AG04450 (cell line): ENCODE measurements around the gene KIZ. TPM values are rescaled to one million over a fixed set of nuclear protein-coding genes. Genes with fewer than 3 reads are reported as not detected.
"Not testable (repeated sequence)": the region's sequence is repeated elsewhere in the genome, so short reads cannot be mapped to it uniquely, and the experiment has no call there.

Source experiments
- CTCF ChIA-PET: fragments of 300-600, 350-600 bp; formaldehyde crosslinking; extraction: SDS; loops from one replicate; lab custom pipeline; 2022; ENCODE audit warnings: antibody characterized with exemption, inconsistent platforms; lab: Charles Lee
- POLR2A ChIA-PET: fragments of 350-600 bp; formaldehyde crosslinking; extraction: SDS; loops from one replicate; lab custom pipeline; 2021; ENCODE audit warnings: antibody characterized with exemption, inconsistent platforms; lab: Yijun Ruan, JAX
- DNase-seq: peaks from one replicate; pipeline ENCODE4 v3.0.0-alpha.2; 2011; ENCODE audit warnings: low read depth, low spot score
- H3K27ac ChIP-seq: one replicate; pipeline ENCODE4 v1.5.1; 2012; ENCODE audit warnings: low read depth, low read length, control low read depth
- H3K27me3 ChIP-seq: one replicate; pipeline ENCODE4 v1.6.0; 2012; ENCODE audit warnings: low read length; ENCODE audit not compliant: control insufficient read depth, insufficient read depth
- H3K4me3 ChIP-seq: 2 replicates; pipeline ENCODE4 v1.5.1; 2011; ENCODE audit warnings: mild to moderate bottlenecking, low read depth, low read length, control low read depth
- H3K9me3 ChIP-seq: 2 replicates; pipeline ENCODE4 v1.5.1; 2012; ENCODE audit warnings: low read length; ENCODE audit not compliant: control insufficient read depth, insufficient read depth
- polyA plus RNA-seq: library from polyadenylated mRNA; depleted of rRNA; stranded (reverse); fragments of >200 nt; gene quantifications from 2 replicates; pipeline ENCODE4 v1.2.3, GENCODE V29; 2011
- TF ChIP-seq, protein P1 (sequence below): IDR thresholded peaks from 2 replicates; pipeline ENCODE4 v1.5.1; 2011; ENCODE audit warnings: low read depth, low read length, control low read depth, inconsistent platforms

KIZ gene
- polyA plus RNA-seq, 1 experiment = 26.1 TPM

- CTCF ChIA-PET = interaction anchor here (1.4 kb wide), 1 partner anchor 265 kb away, joined by 6 read pairs; no protein-coding TSS in a partner anchor
These were observed 114.5 kb downstream of the KIZ start for GRCh38 chr20:21240394-21240793.

GRCh38 chr20:21241406-21241805 lies 115.5 kb downstream of the KIZ start:
- TF ChIP-seq, protein P1, sequence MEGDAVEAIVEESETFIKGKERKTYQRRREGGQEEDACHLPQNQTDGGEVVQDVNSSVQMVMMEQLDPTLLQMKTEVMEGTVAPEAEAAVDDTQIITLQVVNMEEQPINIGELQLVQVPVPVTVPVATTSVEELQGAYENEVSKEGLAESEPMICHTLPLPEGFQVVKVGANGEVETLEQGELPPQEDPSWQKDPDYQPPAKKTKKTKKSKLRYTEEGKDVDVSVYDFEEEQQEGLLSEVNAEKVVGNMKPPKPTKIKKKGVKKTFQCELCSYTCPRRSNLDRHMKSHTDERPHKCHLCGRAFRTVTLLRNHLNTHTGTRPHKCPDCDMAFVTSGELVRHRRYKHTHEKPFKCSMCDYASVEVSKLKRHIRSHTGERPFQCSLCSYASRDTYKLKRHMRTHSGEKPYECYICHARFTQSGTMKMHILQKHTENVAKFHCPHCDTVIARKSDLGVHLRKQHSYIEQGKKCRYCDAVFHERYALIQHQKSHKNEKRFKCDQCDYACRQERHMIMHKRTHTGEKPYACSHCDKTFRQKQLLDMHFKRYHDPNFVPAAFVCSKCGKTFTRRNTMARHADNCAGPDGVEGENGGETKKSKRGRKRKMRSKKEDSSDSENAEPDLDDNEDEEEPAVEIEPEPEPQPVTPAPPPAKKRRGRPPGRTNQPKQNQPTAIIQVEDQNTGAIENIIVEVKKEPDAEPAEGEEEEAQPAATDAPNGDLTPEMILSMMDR = no peak
- no peak overlapping the region for H3K27ac ChIP-seq
- no peak for DNase-seq
- no peaks in the 10 kb centered on the region for H3K27me3 ChIP-seq
- no peaks in the 10 kb centered on the region for H3K9me3 ChIP-seq
- ChIA-PET CTCF (interaction anchor here (1.4 to 1.8 kb wide), 2 partner anchors 249 to 264 kb away, joined by 4 to 6 read pairs; no protein-coding TSS in a partner anchor), POLR2A (no interaction called here)
- no peak overlapping the region for H3K4me3 ChIP-seq

More at GRCh38 chr20:21240394-21240793, 114.5 kb downstream of the KIZ start:
- DNase-seq = no peak
- Histone ChIP-seq H3K9me3 (no peaks in the 10 kb centered on the region), H3K27me3 (no peaks in the 10 kb centered on the region), H3K27ac (no peak overlapping the region), H3K4me3 (no peak overlapping the region)
- POLR2A ChIA-PET = no interaction called here
- TF ChIP-seq, protein P1 = no peak

DNA sequence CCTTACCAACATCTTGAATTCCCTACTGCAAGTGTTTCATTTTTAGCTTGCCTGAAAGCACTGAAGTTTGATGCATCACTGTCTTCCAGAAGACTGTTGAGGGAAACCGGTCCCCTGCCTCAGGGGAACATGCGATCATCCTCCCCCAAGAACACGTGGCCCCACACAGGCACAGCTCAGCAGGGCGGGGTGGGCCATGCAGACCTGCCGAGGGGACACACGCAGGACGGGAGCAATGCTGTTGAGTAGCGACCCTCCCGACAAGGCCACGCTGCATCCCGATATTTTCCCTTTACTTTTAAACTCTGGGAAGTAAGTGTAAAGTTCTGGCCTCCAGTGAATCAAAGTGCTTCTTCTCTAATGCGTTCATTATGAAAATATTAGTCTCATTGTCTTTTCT lies 117.9 kb downstream of the KIZ start:
- TF ChIP-seq, protein P1 = no peak
- Histone ChIP-seq H3K9me3 (no peaks in the 10 kb centered on the region), H3K27ac (no peak overlapping the region), H3K27me3 (no peaks in the 10 kb centered on the region), H3K4me3 (no peak overlapping the region)
- DNase-seq = no peak
- CTCF ChIA-PET = interaction anchor here (1.1 kb wide), 1 partner anchor 261 kb away, joined by 4 read pairs; no protein-coding TSS in a partner anchor
- POLR2A ChIA-PET = no interaction called here

DNA sequence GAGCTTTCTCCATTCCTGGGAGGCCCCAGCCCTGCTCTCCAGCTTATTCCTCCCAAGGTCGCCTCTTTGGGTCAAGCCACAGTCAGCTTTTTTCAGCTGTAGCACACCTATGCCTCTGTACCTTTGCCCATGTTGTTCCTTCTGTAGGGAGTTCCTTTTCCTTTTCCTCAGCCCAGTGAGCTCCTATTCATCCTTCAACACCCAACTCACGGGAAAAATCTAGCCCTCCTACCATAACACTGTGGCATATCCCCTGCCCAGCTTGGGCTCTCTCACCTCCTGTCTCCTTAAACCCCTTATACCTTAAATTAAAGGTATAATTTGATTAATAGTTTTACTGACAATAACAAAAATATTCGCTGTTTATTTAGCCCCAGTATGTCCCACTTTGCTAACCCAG lies 118.9 kb downstream of the KIZ start:
- TF ChIP-seq, protein P1 = no peak
- Histone ChIP-seq H3K27ac (no peak overlapping the region), H3K27me3 (no peaks in the 10 kb centered on the region), H3K9me3 (no peaks in the 10 kb centered on the region), H3K4me3 (no peak overlapping the region)
- no peak for DNase-seq
- CTCF ChIA-PET = interaction anchor here (1.5 to 3.8 kb wide), 2 partner anchors 9 to 261 kb away, joined by 6 to 31 read pairs; no protein-coding TSS in a partner anchor
- POLR2A ChIA-PET = no interaction called here

DNA sequence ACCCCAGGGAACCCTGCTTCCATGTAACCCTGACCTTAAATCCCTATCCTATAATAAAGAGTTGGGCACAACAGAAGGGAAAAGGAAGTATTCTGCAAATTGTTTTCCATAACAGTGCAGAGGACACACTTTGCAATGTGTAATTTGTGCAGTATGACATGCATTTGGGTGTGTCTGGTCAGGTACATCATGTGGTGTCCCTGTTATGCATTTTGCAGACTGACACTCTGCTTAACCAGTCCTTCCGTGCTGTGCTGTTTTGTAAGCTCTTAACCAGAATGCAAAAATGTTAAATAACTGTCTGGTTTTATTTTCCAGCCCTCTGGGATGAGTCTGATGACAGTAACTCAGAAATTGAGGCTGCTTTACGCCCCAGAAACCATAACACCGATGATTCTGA lies 120.3 kb downstream of the KIZ start:
- no peaks in the 10 kb centered on the region for H3K27me3 ChIP-seq
- TF ChIP-seq, protein P1 = no peak
- CTCF ChIA-PET = interaction anchor here (1.0 to 3.8 kb wide), 2 partner anchors 10 to 260 kb away, joined by 3 to 31 read pairs; no protein-coding TSS in a partner anchor
- H3K27ac ChIP-seq = no peak overlapping the region
- no peak for DNase-seq
- POLR2A ChIA-PET = no interaction called here
- H3K4me3 ChIP-seq = no peak overlapping the region
- H3K9me3 ChIP-seq = no peaks in the 10 kb centered on the region

GRCh38 chr20:21247603-21248095 lies 121.8 kb downstream of the KIZ start:
- POLR2A ChIA-PET, H3K27me3 ChIP-seq, H3K4me3 ChIP-seq, H3K27ac ChIP-seq, H3K9me3 ChIP-seq, DNase-seq: not testable (repeated sequence)
- CTCF ChIA-PET = interaction anchor here (1.0 to 3.8 kb wide), 2 partner anchors 12 to 410 kb away, joined by 3 to 31 read pairs; no protein-coding TSS in a partner anchor
